ENCODE results near the gene RHBDL3.
"Not testable (repeated sequence)": the region's sequence is repeated elsewhere in the genome, so short reads cannot be mapped to it uniquely, and the experiment has no call there.

Gene RHBDL3

DNA sequence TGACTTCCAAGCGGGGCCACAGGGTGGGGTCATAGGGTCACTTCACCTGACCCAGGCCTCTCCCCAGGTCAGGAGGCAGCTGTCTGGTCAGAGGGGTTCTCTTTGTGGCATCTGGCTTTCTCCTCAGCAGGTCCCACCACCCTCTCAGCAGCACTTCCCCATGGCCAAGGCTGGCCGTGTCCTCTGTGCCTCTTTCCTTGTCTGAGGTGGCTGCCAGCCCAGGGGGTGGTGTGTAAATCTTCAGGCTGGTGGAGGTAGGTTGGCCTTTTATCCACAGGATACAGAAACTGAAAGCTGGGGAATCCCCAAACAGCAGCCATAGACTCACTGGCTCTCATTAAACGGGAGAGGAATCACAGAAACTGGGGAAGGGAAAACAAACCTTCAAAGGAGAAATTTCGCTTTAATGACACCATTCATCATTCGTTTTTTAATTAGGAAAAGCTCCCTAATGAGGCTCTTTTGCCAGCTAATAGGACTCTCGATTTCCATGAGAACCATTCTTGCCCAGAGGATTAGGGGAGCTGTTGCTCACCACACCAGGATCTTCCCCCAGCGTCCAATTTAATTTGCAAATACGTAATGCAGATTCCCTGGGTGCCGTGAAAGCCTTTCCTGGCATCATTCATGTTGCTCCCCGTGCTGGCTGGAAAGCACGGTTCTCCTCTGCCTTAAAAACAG lies 58.3 kb downstream of the RHBDL3 start:
- DNase-seq (ENCODE audit: low read depth in 2 of 2) = peak in 1 of 2 donors; percentile 7

DNA sequence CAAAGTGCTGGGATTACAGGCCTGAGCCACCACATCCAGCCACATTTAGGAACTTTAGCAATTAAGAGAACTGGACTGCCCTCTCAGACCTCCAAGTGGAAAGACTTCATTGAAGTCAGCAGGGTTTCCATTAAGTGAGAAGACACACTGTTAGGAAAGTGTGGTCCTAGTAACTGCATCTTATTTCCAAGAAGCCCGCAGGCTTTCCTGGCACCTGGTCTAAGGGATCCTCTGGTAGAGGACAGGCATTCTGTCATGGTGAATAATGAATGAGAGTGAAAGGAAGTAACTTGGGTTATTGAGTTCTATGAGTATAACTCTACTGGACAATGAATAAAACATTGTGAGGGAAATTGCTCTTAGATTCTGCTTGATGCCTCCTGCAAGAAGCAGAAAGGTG lies 62.3 kb downstream of the RHBDL3 start:
- DNase-seq (ENCODE audit: low read depth in 2 of 2) = no peak

DNA sequence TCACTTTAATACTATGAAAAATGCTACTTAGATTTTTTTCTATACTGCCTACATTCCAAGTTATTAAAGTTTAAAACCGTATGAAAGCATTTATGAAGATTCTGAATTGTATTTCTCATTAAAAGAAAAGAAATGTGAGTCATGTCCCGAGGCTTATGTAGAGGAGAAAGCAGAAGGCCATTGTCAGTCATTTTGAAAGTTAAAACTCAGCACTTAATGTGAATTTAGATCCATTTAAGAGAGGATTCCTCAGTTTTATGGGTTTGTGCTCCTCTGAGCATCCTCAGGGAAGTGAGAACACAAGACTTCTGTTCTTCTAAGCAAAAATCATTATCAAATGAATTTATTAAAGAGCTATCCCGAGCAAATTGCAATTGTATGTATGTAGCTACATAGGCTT lies 64.5 kb downstream of the RHBDL3 start:
- DNase-seq (ENCODE audit: low read depth in 2 of 2) = no peak

DNA sequence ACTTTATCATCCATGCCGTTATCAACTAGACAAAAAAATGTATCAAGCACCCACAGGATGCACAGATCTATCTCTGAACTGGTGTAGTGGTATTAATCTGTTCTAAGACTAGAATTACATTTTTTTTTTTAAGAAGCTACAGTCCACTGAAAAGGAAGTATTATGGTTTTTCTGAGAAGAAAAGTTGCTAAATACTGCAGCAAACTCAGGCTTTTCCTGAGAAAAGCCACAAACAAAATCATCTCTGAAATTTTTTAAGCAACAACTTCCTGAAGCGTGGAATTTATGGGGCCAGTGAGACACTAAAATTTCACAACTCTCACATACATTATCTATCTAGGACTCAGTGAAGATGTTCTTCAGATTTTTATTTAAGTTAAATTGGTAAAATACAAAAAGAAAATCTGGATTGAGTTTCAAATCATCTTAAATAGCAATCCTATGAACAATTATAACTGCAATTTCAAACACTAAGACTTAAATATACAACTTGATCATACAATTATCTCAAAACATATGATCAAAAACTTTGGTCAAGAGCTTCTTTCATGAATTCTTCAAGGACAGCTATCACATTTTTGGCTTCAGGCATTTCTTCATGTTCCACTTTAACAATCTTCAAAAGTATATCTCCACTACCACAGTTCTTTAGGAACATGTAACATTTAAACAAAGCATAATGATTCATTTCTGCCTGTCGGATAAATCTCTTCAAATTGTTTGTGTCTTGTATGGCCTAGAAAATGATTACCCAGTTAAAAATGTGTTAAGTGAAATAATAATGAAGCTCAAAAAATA lies 65.8 kb downstream of the RHBDL3 start:
- DNase-seq (ENCODE audit: low read depth in 2 of 2) = no peak

GRCh38 chr17:32333187-32333586 lies 67.6 kb downstream of the RHBDL3 start:
- DNase-seq (ENCODE audit: low read depth in 2 of 2) = no peak

DNA sequence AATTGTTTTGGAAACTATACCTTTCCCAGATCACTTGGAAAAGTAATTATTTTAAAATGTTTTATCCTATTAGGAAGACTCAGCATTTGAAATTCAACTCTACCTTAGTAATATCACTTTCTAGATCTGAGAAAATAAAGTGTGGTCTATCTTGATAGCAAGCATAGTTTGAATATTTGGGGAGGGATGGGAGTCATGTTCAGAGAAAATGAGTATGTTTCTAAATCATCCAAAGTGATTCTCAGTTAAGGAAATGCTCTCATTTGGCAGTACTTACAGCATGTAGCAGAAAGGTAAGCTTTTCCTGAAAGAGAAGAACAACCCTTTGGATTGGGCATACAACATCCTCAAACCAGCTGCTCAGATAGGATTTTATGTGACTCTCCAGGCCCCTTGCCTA lies 69.4 kb downstream of the RHBDL3 start:
- DNase-seq (ENCODE audit: low read depth in 2 of 2) = no peak

GRCh38 chr17:32335687-32336086 lies 70.1 kb downstream of the RHBDL3 start:
- no peak for DNase-seq (ENCODE audit: low read depth in 2 of 2)

- DNase-seq (ENCODE audit: low read depth in 2 of 2) = peak in 1 of 2 donors; percentile 36
These were observed 75.7 kb downstream of the RHBDL3 start for GRCh38 chr17:32341141-32341856.

DNA sequence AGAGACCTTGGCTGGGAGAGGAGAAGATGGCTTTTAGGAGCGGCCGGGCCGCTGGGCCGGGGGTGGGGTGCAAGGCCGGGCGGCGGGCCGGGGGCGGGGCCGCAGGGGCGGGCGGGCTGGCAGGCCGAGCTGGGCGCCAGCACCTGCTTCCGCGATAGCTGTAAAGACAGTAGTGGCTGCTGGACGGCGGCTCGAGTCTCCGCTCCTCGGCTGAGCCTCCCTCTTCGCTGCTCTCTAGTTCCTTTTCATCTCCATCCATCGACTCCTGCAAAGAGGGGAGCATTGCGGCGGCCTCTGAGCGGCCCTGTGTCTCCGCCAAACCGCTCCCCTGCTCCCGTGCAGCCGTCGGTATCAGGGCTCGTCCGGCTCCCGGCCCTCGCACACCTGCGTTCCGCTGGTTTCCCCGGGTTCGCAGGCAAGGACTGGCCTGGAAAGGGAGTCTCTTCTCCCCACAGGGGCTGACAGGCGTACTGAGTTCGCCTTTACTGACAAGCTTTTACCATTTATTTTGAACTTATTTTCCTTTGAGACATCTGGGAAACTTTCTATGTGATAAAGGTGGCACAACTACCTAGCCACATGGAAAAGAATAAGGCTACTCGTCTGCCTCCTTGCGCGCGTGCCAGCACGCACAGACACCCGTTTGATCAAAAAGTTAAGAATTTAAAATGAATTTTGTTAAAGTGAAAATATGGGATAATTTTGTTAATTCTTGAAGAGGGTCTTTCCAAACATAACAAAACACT lies 76.4 kb downstream of the RHBDL3 start, which contains the start of gene C17orf75:
Gene C17orf75, minus strand, starts transcription at position 317 of the 746 bp plus-strand sequence. Its CDS starts 34 bp downstream, at position 283.
- DNase-seq (ENCODE audit: low read depth in 2 of 2) = peak; percentile 75

DNA sequence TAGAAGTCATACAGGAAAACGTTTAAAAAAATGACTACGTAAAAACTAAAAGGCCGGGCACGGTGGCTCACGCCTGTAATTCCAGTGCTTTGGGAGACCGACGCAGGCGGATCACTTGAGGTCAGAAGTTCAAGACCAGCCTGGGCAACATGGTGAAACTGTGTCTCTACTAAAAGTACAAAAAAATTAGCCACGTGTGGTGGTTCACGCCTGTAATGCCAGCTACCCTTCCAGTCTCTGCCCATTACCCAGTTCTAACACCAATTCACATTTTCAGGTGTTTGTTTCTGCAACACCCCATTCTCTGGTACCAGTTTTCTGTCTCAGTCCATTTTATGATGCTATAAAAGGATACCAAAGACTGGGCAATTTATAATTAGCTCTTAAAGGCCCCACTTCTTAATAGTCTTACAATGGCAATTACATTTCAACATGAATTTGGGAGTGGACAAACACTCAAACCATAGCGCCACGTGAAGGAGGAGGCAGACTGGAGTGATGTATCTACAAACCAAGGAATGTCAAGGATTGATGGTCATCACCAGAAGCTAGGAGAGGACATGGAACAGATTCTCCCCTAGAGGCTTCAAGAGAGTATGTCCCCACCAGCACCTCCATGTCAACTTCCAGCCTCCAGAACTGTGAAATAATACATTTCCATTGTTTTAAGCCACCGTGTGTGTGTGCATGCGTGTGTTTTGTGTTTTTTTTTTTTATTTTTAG lies 77.1 kb downstream of the RHBDL3 start:
- DNase-seq (ENCODE audit: low read depth in 2 of 2) = no peak

DNA sequence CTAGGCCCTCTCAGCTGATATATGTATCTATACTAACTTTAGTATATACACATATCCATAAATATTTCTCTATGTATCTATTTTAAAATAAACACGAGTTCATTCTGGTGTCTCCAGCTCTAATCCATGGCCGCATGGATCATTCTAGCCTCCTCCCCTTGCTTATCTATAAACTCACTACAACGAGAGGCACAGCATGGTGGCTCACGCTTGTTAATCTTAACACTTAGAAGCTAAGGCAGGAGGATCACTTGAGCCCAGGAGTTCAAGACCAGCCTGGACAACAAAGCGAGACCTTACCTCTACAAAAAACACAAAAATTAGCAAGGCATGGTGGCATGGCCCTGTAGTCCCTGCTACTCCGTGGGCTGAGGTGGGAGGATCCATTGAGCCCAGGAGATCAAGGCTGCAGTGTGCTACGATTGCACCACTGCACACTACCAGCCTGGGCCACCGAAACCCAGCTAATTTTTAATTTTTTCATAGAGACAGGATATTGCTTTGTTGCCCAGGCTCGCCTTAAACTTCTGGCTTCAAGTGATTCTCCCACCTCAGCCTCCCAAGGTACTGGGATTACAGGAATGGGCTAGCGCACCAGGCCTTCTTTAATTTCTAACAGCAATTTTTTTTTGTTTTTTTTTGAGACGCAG lies 80.4 kb downstream of the RHBDL3 start:
- DNase-seq (ENCODE audit: low read depth in 2 of 2) = no peak

DNA sequence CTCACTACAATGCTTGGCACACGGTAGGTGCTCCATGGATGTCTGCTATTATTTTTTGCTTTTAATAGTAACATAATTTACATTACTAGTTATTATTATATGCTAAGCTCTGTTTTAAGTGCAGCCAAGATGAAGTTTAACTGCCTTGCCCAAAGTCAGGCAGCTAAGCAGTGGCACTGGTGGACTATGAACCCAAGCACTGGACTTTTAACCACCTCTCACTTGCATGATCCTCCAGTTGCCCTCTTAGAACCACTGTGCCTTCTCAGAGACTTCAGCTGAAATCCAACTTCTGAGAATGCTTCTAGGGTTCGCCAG lies 82.8 kb downstream of the RHBDL3 start:
- no peak for DNase-seq (ENCODE audit: low read depth in 2 of 2)

DNA sequence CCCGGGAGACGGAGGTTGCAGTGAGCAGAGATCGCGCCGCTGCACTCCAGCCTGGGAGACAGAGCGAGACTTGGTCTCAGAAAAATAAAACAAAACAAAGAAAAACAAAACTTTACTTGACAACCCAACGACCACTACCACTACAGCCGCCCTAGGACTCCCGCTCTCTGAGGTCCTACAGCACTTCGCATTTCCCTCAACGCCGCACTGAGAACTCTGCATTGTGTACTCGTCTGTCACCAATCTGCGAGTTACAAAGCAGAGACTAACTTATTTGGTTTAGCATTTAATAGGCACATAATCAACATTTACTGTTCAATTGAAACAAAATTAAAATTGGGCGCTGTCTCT lies 83.8 kb downstream of the RHBDL3 start:
- DNase-seq (ENCODE audit: low read depth in 2 of 2) = no peak

- DNase-seq (ENCODE audit: low read depth in 2 of 2) = peak; percentile 87 to 91
These were observed 84.4 kb downstream of the RHBDL3 start, which contains the start of gene ZNF207 for GRCh38 chr17:32349854-32350665. TSS of gene ZNF207 (plus strand) at chr17:32350157. CDS start at chr17:32350286, 129 bp downstream.

- DNase-seq (ENCODE audit: low read depth in 2 of 2) = no peak
These were observed 85.2 kb downstream of the RHBDL3 start for GRCh38 chr17:32350666-32351418.

- DNase-seq (ENCODE audit: low read depth in 2 of 2) = not testable (repeated sequence)
These were observed 87.1 kb downstream of the RHBDL3 start for GRCh38 chr17:32352734-32353133.

GRCh38 chr17:32355649-32356377 lies 90.2 kb downstream of the RHBDL3 start:
- DNase-seq (ENCODE audit: low read depth in 2 of 2) = no peak

- no peak for DNase-seq (ENCODE audit: low read depth in 2 of 2)
These were observed 90.7 kb downstream of the RHBDL3 start for GRCh38 chr17:32356378-32356743.
